Tibial nerve (tissue), 4 donors: Measurements from ENCODE around the gene LRPPRC. TPM values are rescaled to one million over a fixed set of nuclear protein-coding genes. Genes with fewer than 3 reads are reported as not detected.

ENCODE experiments used
- DNase-seq, 2 donors: peaks; one replicate each; pipeline ENCODE4 v3.0.0-alpha.2; 2019; ENCODE audit warnings: low spot score in 2 of 2
- H3K27ac ChIP-seq, 4 donors: fragments of 200-600 bp; sonication (generic) in 3 of 4; one replicate each; pipeline ENCODE4 v1.5.1; 2017 to 2019; ENCODE audit warnings: mild to moderate bottlenecking in 1 of 4
- H3K27me3 ChIP-seq, 2 donors: fragments of 200-600 bp; sonication (generic) in 1 of 2; one replicate each; pipeline versions ENCODE4 v1.5.1 to v1.6.0; 2017 to 2019
- H3K36me3 ChIP-seq, 3 donors: fragments of 200-600 bp; sonication (generic); one replicate each; pipeline ENCODE4 v1.5.1; 2018 to 2019
- H3K4me1 ChIP-seq, 4 donors: fragments of 200-600 bp; sonication (generic) in 3 of 4; one replicate each; pipeline ENCODE4 v1.5.1; 2017 to 2019
- H3K4me3 ChIP-seq, 4 donors: fragments of 200-600 bp; sonication (generic) in 3 of 4; one replicate each; pipeline ENCODE4 v1.5.1; 2017 to 2019; ENCODE audit warnings: mild to moderate bottlenecking in 1 of 4, moderate library complexity in 1 of 4
- H3K9me3 ChIP-seq, 4 donors: fragments of 200-600 bp; sonication (generic) in 3 of 4; one replicate each; pipeline ENCODE4 v1.5.1; 2017 to 2019
- EP300 ChIP-seq, 2 donors: sonication (generic); formaldehyde crosslinking; IDR thresholded peaks; one replicate each; pipeline ENCODE4 v1.6.1; 2017; ENCODE audit warnings: antibody characterized with exemption in 2 of 2, mild to moderate bottlenecking in 1 of 2
- POLR2A ChIP-seq, 2 donors: fragments of 450-650 bp; IDR thresholded peaks; one replicate each; pipeline ENCODE4 v1.6.1; 2017; ENCODE audit warnings: antibody characterized with exemption in 2 of 2, mild to moderate bottlenecking in 2 of 2, moderate library complexity in 2 of 2
- WGBS, 2 donors: methylation state at CpG; one replicate each; pipeline ENCODE4 v1.1.5; 2018; 5-methylcytosine and 5-hydroxymethylcytosine counted together
- total RNA-seq, 4 donors: library from RNA; depleted of rRNA; stranded (reverse); fragments of >200 nt; gene quantifications; one replicate each; pipeline ENCODE4 v1.1.0, GENCODE V29; 2016
- TF ChIP-seq, protein P1 (sequence below), 5 experiments: fragments of 200-600 bp in 3 of 5; fragments of 450-650 bp in 2 of 5; sonication (generic) in 3 of 5; IDR thresholded peaks; one replicate each; pipeline ENCODE4 v1.5.1; 2016 to 2019; ENCODE audit warnings: antibody characterized with exemption in 5 of 5, mild to moderate bottlenecking in 3 of 5, moderate library complexity in 2 of 5

The LRPPRC gene
- total RNA-seq, 4 donors from 2014 or later = 42.2 to 53.4 (median 49.7) TPM

DNA sequence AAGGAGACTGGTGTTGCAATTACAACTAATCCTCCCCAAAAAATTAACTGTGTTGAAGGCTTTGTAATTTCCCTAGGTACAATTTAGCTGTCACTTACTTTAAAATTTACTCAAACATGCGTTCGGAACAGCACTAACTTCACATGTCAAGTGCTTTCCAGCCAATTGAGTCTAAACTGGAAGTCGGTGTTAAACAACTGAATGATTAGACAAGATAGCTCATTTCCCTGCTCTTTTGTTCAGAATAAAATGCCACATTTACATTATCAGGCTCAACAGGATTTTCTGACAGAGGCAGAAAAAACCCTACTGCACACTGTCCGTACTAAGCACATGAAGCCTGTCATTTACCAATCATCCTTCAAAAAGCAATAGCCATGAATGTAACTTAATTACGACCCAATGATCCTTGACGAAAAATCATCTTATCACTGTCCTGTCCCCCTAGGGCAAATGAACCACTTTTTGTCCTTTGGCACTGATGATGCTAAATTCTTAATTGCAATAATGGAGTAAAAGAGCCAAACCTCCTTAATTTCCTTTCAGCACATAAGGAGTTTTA, 56.0 kb downstream of the LRPPRC start:
- Histone ChIP-seq H3K36me3 (peaks cover 0 to 42% (median 0%) of the 10 kb centered on the region in 3 donors), H3K27ac (no peak overlapping the region), H3K4me3 (no peak overlapping the region), H3K27me3 (no peaks in the 10 kb centered on the region), H3K4me1 (peaks cover 0 to 7% (median 0%) of the 10 kb centered on the region in 4 donors), H3K9me3 (no peaks in the 10 kb centered on the region)
- no peak for DNase-seq
- 90 to 93% methylated on average over 6 of the region's 6 CpGs for WGBS, 2 donors
- TF ChIP-seq EP300 (IDR thresholded peaks at IDR 0.05) (no peak), POLR2A (IDR thresholded peaks at IDR 0.05) (no peak)
- TF ChIP-seq, protein P1, sequence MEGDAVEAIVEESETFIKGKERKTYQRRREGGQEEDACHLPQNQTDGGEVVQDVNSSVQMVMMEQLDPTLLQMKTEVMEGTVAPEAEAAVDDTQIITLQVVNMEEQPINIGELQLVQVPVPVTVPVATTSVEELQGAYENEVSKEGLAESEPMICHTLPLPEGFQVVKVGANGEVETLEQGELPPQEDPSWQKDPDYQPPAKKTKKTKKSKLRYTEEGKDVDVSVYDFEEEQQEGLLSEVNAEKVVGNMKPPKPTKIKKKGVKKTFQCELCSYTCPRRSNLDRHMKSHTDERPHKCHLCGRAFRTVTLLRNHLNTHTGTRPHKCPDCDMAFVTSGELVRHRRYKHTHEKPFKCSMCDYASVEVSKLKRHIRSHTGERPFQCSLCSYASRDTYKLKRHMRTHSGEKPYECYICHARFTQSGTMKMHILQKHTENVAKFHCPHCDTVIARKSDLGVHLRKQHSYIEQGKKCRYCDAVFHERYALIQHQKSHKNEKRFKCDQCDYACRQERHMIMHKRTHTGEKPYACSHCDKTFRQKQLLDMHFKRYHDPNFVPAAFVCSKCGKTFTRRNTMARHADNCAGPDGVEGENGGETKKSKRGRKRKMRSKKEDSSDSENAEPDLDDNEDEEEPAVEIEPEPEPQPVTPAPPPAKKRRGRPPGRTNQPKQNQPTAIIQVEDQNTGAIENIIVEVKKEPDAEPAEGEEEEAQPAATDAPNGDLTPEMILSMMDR (IDR thresholded peaks at IDR 0.05) = no peak

DNA sequence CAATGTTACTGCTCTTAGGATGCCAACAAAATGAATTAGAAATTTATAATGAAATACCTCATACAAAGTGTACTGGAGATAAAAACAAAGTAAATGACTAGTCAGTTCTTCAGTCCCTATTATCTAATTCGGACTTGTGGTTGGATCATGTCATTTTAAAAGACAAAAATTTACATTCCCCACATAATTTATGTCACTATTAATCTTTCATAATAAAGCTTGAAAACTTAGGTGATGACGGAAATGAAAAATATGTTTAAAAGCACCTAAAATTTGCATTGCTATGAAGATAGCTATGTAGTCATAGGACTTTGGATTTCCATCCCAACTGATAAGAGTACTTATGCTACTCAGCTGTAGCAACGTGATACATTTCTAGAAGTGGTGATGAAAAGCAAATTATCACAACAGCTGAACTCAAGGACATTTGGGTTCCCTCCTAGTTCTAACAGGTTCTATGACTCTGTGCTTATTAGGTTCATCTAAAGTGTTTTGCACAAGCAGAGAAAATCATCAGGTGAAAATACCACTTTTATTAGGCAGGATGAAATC, 58.4 kb downstream of the LRPPRC start:
- Histone ChIP-seq H3K27me3 (no peaks in the 10 kb centered on the region), H3K4me1 (peaks cover 0 to 5% (median 0%) of the 10 kb centered on the region in 4 donors), H3K4me3 (no peak overlapping the region), H3K36me3 (peaks cover 0 to 43% (median 5%) of the 10 kb centered on the region in 3 donors), H3K27ac (no peak overlapping the region), H3K9me3 (no peaks in the 10 kb centered on the region)
- no peak for DNase-seq
- TF ChIP-seq, protein P1 (IDR thresholded peaks at IDR 0.05) = no peak
- 85 to 90% methylated on average over 3 of the region's 3 CpGs for WGBS, 2 donors

DNA sequence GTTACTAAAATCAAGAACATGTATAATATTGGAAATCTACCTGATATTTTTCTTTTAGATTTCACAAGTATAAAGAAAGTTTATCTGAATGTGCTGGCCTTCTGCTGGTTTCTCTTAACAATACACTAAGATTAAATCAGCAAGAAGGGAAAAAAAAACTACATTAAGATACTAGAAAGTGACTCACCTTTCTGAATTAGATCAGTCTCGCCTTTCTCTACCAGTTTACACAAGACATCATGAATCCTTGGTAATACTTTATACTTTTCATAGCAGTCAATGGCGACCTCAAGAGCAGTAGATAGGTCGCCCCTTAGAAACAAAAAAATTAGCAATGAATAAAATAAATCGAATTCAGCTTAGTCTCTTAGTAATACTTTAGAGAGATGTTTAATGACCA, 61.2 kb downstream of the LRPPRC start:
- Histone ChIP-seq H3K4me3 (no peak overlapping the region), H3K4me1 (no peaks in the 10 kb centered on the region), H3K27ac (no peak overlapping the region), H3K36me3 (peaks cover 0 to 56% (median 7%) of the 10 kb centered on the region in 3 donors), H3K9me3 (no peaks in the 10 kb centered on the region), H3K27me3 (no peaks in the 10 kb centered on the region)
- 92 to 94% methylated on average over 4 of the region's 4 CpGs for WGBS, 2 donors
- no peak for DNase-seq
- no peak for TF ChIP-seq EP300 (IDR thresholded peaks at IDR 0.05)
- TF ChIP-seq POLR2A (IDR thresholded peaks at IDR 0.05) = no peak
- TF ChIP-seq, protein P1 (IDR thresholded peaks at IDR 0.05) = no peak

DNA sequence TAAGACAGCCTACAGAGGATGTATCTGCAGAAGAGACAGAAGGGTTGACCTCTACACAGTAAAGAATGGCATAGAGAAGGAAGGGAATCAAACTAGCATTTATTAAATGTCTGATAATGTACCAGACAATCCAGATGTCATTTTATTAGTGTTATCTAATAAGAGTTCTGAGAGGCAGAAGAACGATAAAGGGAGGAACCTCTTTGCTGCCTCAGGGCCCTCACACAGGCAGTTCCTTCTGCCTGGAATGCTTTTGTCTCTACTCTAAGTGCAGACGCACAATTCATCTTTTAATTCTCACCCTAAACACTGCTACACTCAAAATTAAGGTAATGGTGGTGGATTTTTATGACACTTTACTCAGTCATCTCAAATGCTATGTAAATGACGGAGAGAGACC, 64.5 kb downstream of the LRPPRC start:
- Histone ChIP-seq H3K4me3 (no peak overlapping the region), H3K36me3 (peaks cover 0 to 49% (median 7%) of the 10 kb centered on the region in 3 donors), H3K4me1 (no peaks in the 10 kb centered on the region), H3K9me3 (no peaks in the 10 kb centered on the region), H3K27ac (no peak overlapping the region), H3K27me3 (no peaks in the 10 kb centered on the region)
- TF ChIP-seq, protein P1 (IDR thresholded peaks at IDR 0.05) = no peak
- no peak for TF ChIP-seq EP300 (IDR thresholded peaks at IDR 0.05)
- TF ChIP-seq POLR2A (IDR thresholded peaks at IDR 0.05) = no peak
- WGBS, 2 donors = 87 to 96% methylated on average over 3 of the region's 3 CpGs
- no peak for DNase-seq

DNA sequence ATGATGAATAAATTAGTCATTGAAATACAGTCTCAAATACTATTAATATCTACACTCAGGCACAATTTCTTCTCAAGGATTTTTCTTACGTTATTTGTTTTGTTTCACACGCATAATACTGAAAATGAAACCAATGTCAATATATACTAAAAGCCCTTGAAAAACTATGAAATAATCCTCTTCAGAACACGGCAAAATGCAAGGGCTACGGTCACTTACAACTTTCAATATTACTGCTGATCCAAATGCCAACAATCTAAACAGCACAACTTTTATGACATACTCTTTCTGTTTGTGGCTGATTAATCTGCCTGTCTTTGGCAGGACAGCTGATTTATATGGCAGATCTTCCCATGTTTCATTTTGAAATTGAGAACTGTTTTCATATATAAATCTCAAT, 68.3 kb downstream of the LRPPRC start:
- TF ChIP-seq EP300 (IDR thresholded peaks at IDR 0.05) = no peak
- TF ChIP-seq, protein P1 (IDR thresholded peaks at IDR 0.05) = no peak
- TF ChIP-seq POLR2A (IDR thresholded peaks at IDR 0.05) = no peak
- no peak overlapping the region for H3K27ac ChIP-seq
- no peak overlapping the region for H3K4me3 ChIP-seq
- no peaks in the 10 kb centered on the region for H3K9me3 ChIP-seq
- DNase-seq = no peak
- H3K27me3 ChIP-seq = no peaks in the 10 kb centered on the region
- no peaks in the 10 kb centered on the region for H3K4me1 ChIP-seq
- H3K36me3 ChIP-seq = peaks cover 0 to 61% (median 8%) of the 10 kb centered on the region in 3 donors
- 95% methylated on average over 4 of the region's 4 CpGs for WGBS, 2 donors
